Hepatocyte (in vitro differentiated cells): ENCODE measurements around the gene UMAD1.

Source experiments
- EZH2 ChIP-seq: fragments of 200-600 bp; sonication (generic); IDR thresholded peaks from 2 replicates; pipeline ENCODE4 v1.6.1; 2016; ENCODE audit warnings: antibody characterized with exemption, mild to moderate bottlenecking, borderline replicate concordance
- TF ChIP-seq, protein P1 (sequence below): fragments of 200-600 bp; sonication (generic); IDR thresholded peaks from 2 replicates; pipeline ENCODE4 v1.5.1; 2016; ENCODE audit warnings: antibody characterized with exemption, mild to moderate bottlenecking; ENCODE audit not compliant: poor library complexity

DNA sequence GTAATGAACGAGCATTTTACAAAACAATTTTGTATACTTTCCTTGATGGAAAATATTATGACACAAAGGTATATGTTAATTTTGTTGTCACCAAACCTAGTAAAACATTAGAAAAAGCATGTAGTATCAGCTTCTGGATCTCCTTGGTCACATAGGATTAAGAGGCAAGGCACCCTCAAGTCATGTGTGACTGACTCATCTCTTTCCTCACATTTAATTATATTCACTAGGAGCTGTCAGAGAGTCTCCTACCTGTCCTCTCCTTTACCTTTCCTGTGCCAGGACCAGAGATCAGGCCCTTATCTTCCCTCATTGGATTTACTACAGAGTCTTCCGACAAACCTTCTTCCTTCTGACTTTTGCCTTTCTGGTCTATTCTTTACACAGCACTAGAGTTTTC lies 189.1 kb downstream of the UMAD1 start:
- TF ChIP-seq, protein P1, sequence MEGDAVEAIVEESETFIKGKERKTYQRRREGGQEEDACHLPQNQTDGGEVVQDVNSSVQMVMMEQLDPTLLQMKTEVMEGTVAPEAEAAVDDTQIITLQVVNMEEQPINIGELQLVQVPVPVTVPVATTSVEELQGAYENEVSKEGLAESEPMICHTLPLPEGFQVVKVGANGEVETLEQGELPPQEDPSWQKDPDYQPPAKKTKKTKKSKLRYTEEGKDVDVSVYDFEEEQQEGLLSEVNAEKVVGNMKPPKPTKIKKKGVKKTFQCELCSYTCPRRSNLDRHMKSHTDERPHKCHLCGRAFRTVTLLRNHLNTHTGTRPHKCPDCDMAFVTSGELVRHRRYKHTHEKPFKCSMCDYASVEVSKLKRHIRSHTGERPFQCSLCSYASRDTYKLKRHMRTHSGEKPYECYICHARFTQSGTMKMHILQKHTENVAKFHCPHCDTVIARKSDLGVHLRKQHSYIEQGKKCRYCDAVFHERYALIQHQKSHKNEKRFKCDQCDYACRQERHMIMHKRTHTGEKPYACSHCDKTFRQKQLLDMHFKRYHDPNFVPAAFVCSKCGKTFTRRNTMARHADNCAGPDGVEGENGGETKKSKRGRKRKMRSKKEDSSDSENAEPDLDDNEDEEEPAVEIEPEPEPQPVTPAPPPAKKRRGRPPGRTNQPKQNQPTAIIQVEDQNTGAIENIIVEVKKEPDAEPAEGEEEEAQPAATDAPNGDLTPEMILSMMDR: no peak
- TF ChIP-seq EZH2: no peak
